Astrocyte of the spinal cord (primary cell): Measurements from ENCODE around the gene KAZN.

ENCODE experiments used
- DNase-seq: peaks from one replicate; pipeline ENCODE4 v3.0.0; 2011; ENCODE audit warnings: low read depth, low spot score
- H3K4me3 ChIP-seq: 2 replicates; pipeline ENCODE4 v1.5.1; 2011; ENCODE audit warnings: low read depth, mild to moderate bottlenecking, low read length, moderate library complexity
- in situ Hi-C: cut with HindIII; loops from 2 replicates; pipeline ENCODE4 v1.10.0; 2017; ENCODE audit warnings: low sequenced_read_pairs
- TF ChIP-seq, protein P1 (sequence below): IDR thresholded peaks from 2 replicates; pipeline ENCODE4 v1.5.1; 2012; ENCODE audit warnings: low read depth, mild to moderate bottlenecking, low read length, inconsistent platforms

KAZN gene

DNA sequence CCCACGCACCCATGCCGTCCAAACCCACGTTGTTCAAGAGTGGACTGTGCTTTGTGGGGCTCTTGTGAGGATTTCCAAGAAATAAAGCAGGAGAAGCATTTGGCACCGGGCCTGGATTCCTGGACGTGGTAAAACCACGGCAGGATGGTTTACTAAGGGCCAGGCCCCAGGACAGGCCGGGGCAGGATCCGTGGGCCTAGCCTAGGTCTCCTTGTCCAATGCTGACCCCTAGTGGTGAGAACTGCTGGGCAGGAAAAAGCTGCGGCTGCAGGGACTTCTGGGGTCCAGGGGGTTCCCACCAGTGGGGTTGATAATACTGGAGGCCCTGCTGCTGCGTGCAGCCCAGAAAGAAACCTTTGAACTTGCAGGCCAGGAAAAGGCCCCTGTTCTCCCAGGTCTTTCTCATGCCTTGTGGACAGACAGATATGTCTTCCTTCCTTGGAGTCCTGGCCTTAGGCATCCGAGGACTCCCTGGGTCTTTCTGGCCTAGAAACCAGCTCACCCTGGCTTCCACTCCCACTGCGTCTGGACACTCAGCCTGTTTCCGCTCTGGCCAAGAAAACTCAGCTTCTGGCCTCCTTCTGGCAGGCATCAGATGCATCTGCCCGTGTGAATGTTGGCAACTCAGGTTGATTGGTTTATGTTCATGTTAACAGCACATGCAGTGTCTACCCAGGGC, 448.1 kb downstream of the KAZN start:
- in situ Hi-C loops = no loop called here
- DNase-seq = peak; percentile 79
- no peak overlapping the region for H3K4me3 ChIP-seq
- TF ChIP-seq, protein P1, sequence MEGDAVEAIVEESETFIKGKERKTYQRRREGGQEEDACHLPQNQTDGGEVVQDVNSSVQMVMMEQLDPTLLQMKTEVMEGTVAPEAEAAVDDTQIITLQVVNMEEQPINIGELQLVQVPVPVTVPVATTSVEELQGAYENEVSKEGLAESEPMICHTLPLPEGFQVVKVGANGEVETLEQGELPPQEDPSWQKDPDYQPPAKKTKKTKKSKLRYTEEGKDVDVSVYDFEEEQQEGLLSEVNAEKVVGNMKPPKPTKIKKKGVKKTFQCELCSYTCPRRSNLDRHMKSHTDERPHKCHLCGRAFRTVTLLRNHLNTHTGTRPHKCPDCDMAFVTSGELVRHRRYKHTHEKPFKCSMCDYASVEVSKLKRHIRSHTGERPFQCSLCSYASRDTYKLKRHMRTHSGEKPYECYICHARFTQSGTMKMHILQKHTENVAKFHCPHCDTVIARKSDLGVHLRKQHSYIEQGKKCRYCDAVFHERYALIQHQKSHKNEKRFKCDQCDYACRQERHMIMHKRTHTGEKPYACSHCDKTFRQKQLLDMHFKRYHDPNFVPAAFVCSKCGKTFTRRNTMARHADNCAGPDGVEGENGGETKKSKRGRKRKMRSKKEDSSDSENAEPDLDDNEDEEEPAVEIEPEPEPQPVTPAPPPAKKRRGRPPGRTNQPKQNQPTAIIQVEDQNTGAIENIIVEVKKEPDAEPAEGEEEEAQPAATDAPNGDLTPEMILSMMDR = peak; percentile 95

DNA sequence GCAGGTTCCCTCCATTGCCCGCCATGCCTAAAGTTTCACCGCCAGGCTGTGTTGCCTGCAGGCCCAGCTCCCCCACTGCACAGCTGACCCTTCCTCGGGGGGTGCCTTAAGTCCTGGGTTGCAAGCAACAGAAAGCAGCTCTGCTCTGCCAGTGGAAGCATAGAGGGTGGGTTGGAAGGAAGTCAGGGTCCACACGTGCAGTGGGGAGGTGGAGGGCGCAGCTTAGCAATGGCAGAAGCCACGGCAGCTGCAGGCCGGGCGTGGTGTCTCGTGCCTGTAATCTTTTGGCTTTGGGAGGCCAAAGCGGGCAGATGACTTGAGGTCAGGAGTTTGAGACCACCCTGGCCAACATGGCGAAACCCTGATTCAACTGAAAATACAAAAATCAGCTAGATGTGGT, 448.8 kb downstream of the KAZN start:
- no peak overlapping the region for H3K4me3 ChIP-seq
- in situ Hi-C loops = no loop called here
- no peak for DNase-seq
- TF ChIP-seq, protein P1 = no peak

DNA sequence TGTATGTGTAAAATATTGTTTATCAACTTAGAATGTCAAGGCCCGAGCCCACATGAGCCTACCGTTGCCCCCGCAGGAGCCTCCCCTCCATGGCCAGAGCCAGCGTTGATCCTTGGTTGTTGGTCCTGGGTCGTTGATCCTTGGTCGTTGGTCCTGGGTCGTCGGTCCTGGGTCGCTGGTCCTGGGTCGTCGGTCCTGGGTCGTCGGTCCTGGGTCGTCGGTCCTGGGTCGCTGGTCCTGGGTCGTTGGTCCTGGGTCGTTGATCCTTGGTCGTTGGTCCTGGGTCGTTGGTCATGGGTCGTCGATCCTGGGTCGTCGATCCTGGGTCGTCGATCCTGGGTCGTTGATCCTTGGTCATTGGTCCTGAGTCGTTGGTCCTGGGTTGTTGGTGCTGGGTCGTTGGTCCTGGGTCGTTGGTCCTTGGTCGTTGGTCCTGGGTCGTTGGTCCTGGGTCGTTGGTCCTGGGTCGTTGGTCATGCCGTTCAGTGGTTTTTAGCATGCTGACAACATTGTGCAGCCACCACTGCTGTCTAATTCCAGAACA, 450.0 kb downstream of the KAZN start:
- TF ChIP-seq, protein P1 = no peak
- no peak for DNase-seq
- H3K4me3 ChIP-seq = no peak overlapping the region
- in situ Hi-C loops = no loop called here

DNA sequence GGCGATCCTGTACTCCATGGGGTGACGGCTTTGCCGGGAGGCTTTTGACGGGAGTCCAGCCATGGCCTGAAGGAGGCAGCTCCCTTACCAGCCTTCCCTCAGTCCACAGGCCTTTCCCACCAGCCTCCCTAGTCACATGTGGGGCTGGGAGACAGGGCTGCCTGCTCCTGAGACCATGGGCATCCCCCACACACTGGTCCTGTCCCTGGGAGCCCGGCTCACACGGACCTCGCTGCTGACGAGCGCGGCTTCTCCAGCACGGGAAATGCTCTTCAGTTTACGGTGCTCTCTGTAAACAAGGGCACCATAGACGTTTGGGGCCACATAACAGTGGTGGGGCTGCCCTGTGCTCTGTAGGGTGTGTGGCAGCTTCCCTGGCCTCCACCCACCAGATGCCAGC, 450.6 kb downstream of the KAZN start:
- TF ChIP-seq, protein P1 = no peak
- DNase-seq = no peak
- in situ Hi-C loops = no loop called here
- no peak overlapping the region for H3K4me3 ChIP-seq

GRCh38 chr1:15051882-15052528, 453.5 kb downstream of the KAZN start:
- DNase-seq = no peak
- in situ Hi-C loops = no loop called here
- H3K4me3 ChIP-seq = no peak overlapping the region
- TF ChIP-seq, protein P1 = no peak

DNA sequence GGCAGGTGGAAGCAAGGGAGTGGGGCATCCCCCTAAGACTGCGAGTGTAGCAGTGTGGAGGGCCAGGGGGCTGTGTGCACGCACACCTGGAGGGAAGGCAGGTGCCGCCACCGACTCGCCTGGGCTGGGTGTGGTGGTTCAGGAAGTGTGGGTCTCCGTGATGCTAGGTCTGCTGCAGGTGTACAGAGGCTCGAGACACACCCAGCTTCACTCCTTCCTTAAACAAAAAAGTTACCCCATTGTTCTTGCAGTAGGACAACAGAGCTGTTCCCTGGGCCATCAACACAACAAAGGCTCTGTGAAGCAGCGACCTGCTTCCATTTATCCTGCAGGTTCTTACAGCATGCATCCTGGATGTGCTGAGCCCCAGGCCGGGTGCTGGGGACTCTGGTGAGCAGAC, 454.7 kb downstream of the KAZN start:
- TF ChIP-seq, protein P1 = no peak
- in situ Hi-C loops = no loop called here
- no peak overlapping the region for H3K4me3 ChIP-seq
- no peak for DNase-seq
